Fibroblast of lung (primary cell): Measurements from ENCODE around the gene ZFP42. TPM values are rescaled to one million over a fixed set of nuclear protein-coding genes. Genes with fewer than 3 reads are reported as not detected.

Source experiments
- DNase-seq, 2 donors: peaks; one replicate each; pipeline versions ENCODE4 v3.0.0 to v3.0.0-alpha.2; 2010; ENCODE audit warnings: low read depth in 2 of 2
- H2AFZ ChIP-seq: 2 replicates; pipeline ENCODE4 v1.5.1; 2012; ENCODE audit warnings: low read length, control low read depth, inconsistent platforms
- H3K27ac ChIP-seq: 2 replicates; pipeline ENCODE4 v1.5.1; 2011; ENCODE audit warnings: low read length, control low read depth; ENCODE audit not compliant: insufficient read depth
- H3K27me3 ChIP-seq: 2 replicates; pipeline ENCODE4 v1.5.1; 2011; ENCODE audit warnings: mild to moderate bottlenecking, low read length; ENCODE audit not compliant: control insufficient read depth, insufficient read depth
- H3K36me3 ChIP-seq: 2 replicates; pipeline ENCODE4 v1.5.1; 2011; ENCODE audit warnings: low read length; ENCODE audit not compliant: control insufficient read depth, insufficient read depth
- H3K4me1 ChIP-seq: 2 replicates; pipeline ENCODE4 v1.5.1; 2011; ENCODE audit warnings: low read length; ENCODE audit not compliant: control insufficient read depth, insufficient read depth; ENCODE audit errors: extremely low read depth
- H3K4me2 ChIP-seq: 2 replicates; pipeline ENCODE4 v1.5.1; 2011; ENCODE audit warnings: low read length, control low read depth; ENCODE audit not compliant: insufficient read depth; ENCODE audit errors: extremely low read depth
- H3K4me3 ChIP-seq, 4 experiments: fragments of 200-600 bp in 1 of 4; sonication (generic) in 1 of 4; replicated peaks in 1 of 4; 2 replicates each; pipeline ENCODE4 v1.5.1; 2011 to 2016; ENCODE audit warnings: low read length in 4 of 4, low read depth in 3 of 4, mild to moderate bottlenecking in 3 of 4, control low read depth in 2 of 4, inconsistent platforms in 1 of 4, mixed read lengths in 1 of 4; ENCODE audit not compliant: insufficient read depth in 1 of 4; ENCODE audit errors: control extremely low read depth in 1 of 4
- H3K79me2 ChIP-seq: 2 replicates; pipeline ENCODE4 v1.5.1; 2012; ENCODE audit warnings: mild to moderate bottlenecking, low read length, inconsistent platforms; ENCODE audit not compliant: control insufficient read depth, insufficient read depth
- H3K9ac ChIP-seq: 2 replicates; pipeline ENCODE4 v1.5.1; 2011; ENCODE audit warnings: mild to moderate bottlenecking, low read length, control low read depth; ENCODE audit not compliant: insufficient read depth
- H3K9me3 ChIP-seq: 2 replicates; pipeline ENCODE4 v1.5.1; 2012; ENCODE audit warnings: low read depth, low read length; ENCODE audit not compliant: control insufficient read depth, insufficient read depth
- H4K20me1 ChIP-seq: 2 replicates; pipeline ENCODE4 v1.5.1; 2011; ENCODE audit warnings: low read length; ENCODE audit not compliant: control insufficient read depth, insufficient read depth; ENCODE audit errors: extremely low read depth
- CTCF ChIP-seq, 2 donors: IDR thresholded peaks in 1 of 2; conservative IDR thresholded peaks in 1 of 2; 1 replicate in 1 of 2; 2 replicates in 1 of 2; pipeline ENCODE4 v1.5.1; 2011 to 2012; ENCODE audit warnings: low read length in 2 of 2, control low read depth in 1 of 2, inconsistent platforms in 1 of 2, low read depth in 1 of 2, mild to moderate bottlenecking in 1 of 2
- EZH2 ChIP-seq: IDR thresholded peaks from 2 replicates; pipeline ENCODE4 v1.5.1; 2012; ENCODE audit warnings: low read length, control low read depth, mild to moderate bottlenecking; ENCODE audit errors: missing control alignments
- polyA minus RNA-seq: library from RNA; depleted of rRNA, polyadenylated mRNA; stranded (reverse); fragments of >200 nt; gene quantifications from 2 replicates; pipeline ENCODE4 v1.2.3, GENCODE V29; 2011; ENCODE audit warnings: low replicate concordance
- polyA plus RNA-seq, 2 donors: library from polyadenylated mRNA; depleted of rRNA in 1 of 2; stranded (reverse) in 1 of 2; unstranded in 1 of 2; fragments of >200 nt; gene quantifications; 2 replicates each; pipeline ENCODE4 v1.2.1, GENCODE V29; 2011 to 2012; ENCODE audit warnings: missing spikeins in 1 of 2
- total RNA-seq: library from RNA; depleted of rRNA; stranded (reverse); fragments of >200 nt; gene quantifications from 2 replicates; pipeline ENCODE4 v1.2.1, GENCODE V29; 2014

The ZFP42 gene
- total RNA-seq (0.26 and 0.33 TPM in 2 replicates), polyA plus RNA-seq (not detected in 2 replicates), polyA minus RNA-seq (not detected in 2 replicates)
- not detected in 2 replicates for polyA plus RNA-seq (2012)

- no peaks in the 10 kb centered on the region for H4K20me1 ChIP-seq
- no peak within 1 kb of the TSS for H3K9ac ChIP-seq
Observed at GRCh38 chr4:187995322-187996207, at the start of gene ZFP42. Gene ZFP42, plus strand, starts transcription at chr4:187995771. Its CDS starts 7,037 bp downstream, at chr4:188002808.

GRCh38 chr4:187961171-187961570, 34.4 kb upstream of the ZFP42 start:
- no peak for DNase-seq
- TF ChIP-seq EZH2 (no peak), CTCF (conservative IDR thresholded peaks at IDR 0.05 in 1 of 2, IDR thresholded peaks at IDR 0.05 in 1 of 2; ENCODE audit: low read depth in 1 of 2, low read length in 2 of 2) (no peak)

More at GRCh38 chr4:187995322-187996207, at the start of gene ZFP42:
- H3K79me2 ChIP-seq, result no peaks in the 10 kb centered on the region
- H3K36me3 ChIP-seq, result no peaks in the 10 kb centered on the region
- H2AFZ ChIP-seq, result no peak within 1 kb of the TSS
- no peak within 1 kb of the TSS for H3K4me3 ChIP-seq
- H3K9me3 ChIP-seq, result no peaks in the 10 kb centered on the region
- no peak within 1 kb of the TSS for H3K4me2 ChIP-seq
- DNase-seq, result peak in 1 of 2 donors; percentile 2
- TF ChIP-seq CTCF (conservative IDR thresholded peaks at IDR 0.05 in 1 of 2, IDR thresholded peaks at IDR 0.05 in 1 of 2; ENCODE audit: low read depth in 1 of 2, low read length in 2 of 2) (no peak), EZH2 (no peak)
- no peak within 1 kb of the TSS for H3K27ac ChIP-seq
- H3K27me3 ChIP-seq, result no peaks in the 10 kb centered on the region
- no peaks in the 10 kb centered on the region for H3K4me1 ChIP-seq

GRCh38 chr4:187961961-187962360, 33.6 kb upstream of the ZFP42 start:
- Histone ChIP-seq H3K4me2 (no peak overlapping the region), H3K4me1 (no peaks in the 10 kb centered on the region), H3K9ac (no peak overlapping the region), H3K4me3 (no peak overlapping the region), H3K9me3 (no peaks in the 10 kb centered on the region), H3K27ac (no peak overlapping the region), H3K27me3 (no peaks in the 10 kb centered on the region), H4K20me1 (no peaks in the 10 kb centered on the region), H2AFZ (no peak overlapping the region), H3K36me3 (no peaks in the 10 kb centered on the region), H3K79me2 (no peaks in the 10 kb centered on the region)
- TF ChIP-seq CTCF (conservative IDR thresholded peaks at IDR 0.05 in 1 of 2, IDR thresholded peaks at IDR 0.05 in 1 of 2; ENCODE audit: low read depth in 1 of 2, low read length in 2 of 2), result no peak
- TF ChIP-seq EZH2, result no peak
- DNase-seq, result no peak

More at GRCh38 chr4:187961171-187961570, 34.4 kb upstream of the ZFP42 start:
- no peak overlapping the region for H3K4me3 ChIP-seq
- H3K9me3 ChIP-seq, result no peaks in the 10 kb centered on the region
- H3K27me3 ChIP-seq, result no peaks in the 10 kb centered on the region
- no peaks in the 10 kb centered on the region for H3K36me3 ChIP-seq
- H3K9ac ChIP-seq, result no peak overlapping the region
- no peak overlapping the region for H3K4me2 ChIP-seq
- H4K20me1 ChIP-seq, result no peaks in the 10 kb centered on the region
- no peaks in the 10 kb centered on the region for H3K4me1 ChIP-seq
- H2AFZ ChIP-seq, result no peak overlapping the region
- no peaks in the 10 kb centered on the region for H3K79me2 ChIP-seq
- no peak overlapping the region for H3K27ac ChIP-seq
